ENCODE results near the gene CFDP1.

CFDP1 gene

GRCh38 chr16:75244844-75245758, 188.2 kb downstream of the CFDP1 start:
- Mint-ChIP-seq H3K4me3 (no peak overlapping the region), H3K9me3 (no peaks in the 10 kb centered on the region), H3K27me3 (ENCODE audit: low read depth) (peaks cover 20% of the 10 kb centered on the region), H3K27ac (no peak overlapping the region), H3K4me1 (ENCODE audit: low read depth) (no peaks in the 10 kb centered on the region), H3K36me3 (ENCODE audit: low read depth) (no peaks in the 10 kb centered on the region)

GRCh38 chr16:75244225-75244809, 189.0 kb downstream of the CFDP1 start:
- H3K9me3 Mint-ChIP-seq = no peaks in the 10 kb centered on the region
- peaks cover 12% of the 10 kb centered on the region for H3K27me3 Mint-ChIP-seq (ENCODE audit: low read depth)
- no peak overlapping the region for H3K4me3 Mint-ChIP-seq
- no peaks in the 10 kb centered on the region for H3K36me3 Mint-ChIP-seq (ENCODE audit: low read depth)
- H3K27ac Mint-ChIP-seq = no peak overlapping the region
- no peaks in the 10 kb centered on the region for H3K4me1 Mint-ChIP-seq (ENCODE audit: low read depth)

All from T-helper 1 cell treated with Interleukin-12 subunit alpha and Interleukin-12 subunit beta and Interleukin-4 antibody, amounts not matched to agents 30 μg/mL and 1 μg/mL, for 36 hours (primary cell).